Measurements from ENCODE around the gene BTBD16.

GRCh38 chr10:122344741-122345258 lies 73.7 kb downstream of the BTBD16 start:
- TF ChIP-seq CTCF (IDR thresholded peaks at IDR 0.05) (no peak), POLR2A (IDR thresholded peaks at IDR 0.05) (no peak), POLR2AphosphoS5 (IDR thresholded peaks at IDR 0.05) (no peak)

Measured in prostate gland (tissue), 2 donors.